Effector memory CD4-positive, alpha-beta T cell (primary cell): Measurements from ENCODE around the gene UNC13C.
"Not testable (repeated sequence)": the region's sequence is repeated elsewhere in the genome, so short reads cannot be mapped to it uniquely, and the experiment has no call there.

Experiments used
- DNase-seq, 3 donors: peaks; one replicate each; pipeline ENCODE4 v3.0.0-alpha.2; 2020
- H3K27ac ChIP-seq: 2 replicates; pipeline ENCODE4 v1.7.0; 2013; ENCODE audit warnings: mild to moderate bottlenecking, low read length, moderate library complexity; ENCODE audit not compliant: insufficient read depth, poor library complexity, severe bottlenecking
- H3K27me3 ChIP-seq: replicated peaks from 2 replicates; pipeline ENCODE4 v1.7.0; 2013; ENCODE audit warnings: mild to moderate bottlenecking, low read length; ENCODE audit not compliant: insufficient read depth, control insufficient read depth, poor library complexity, severe bottlenecking
- H3K36me3 ChIP-seq: 2 replicates; pipeline ENCODE4 v1.7.0; 2013; ENCODE audit warnings: mild to moderate bottlenecking, low read length, moderate library complexity; ENCODE audit not compliant: control insufficient read depth, insufficient read depth
- H3K4me1 ChIP-seq: 2 replicates; pipeline ENCODE4 v1.7.0; 2013; ENCODE audit warnings: low read length, mild to moderate bottlenecking; ENCODE audit not compliant: control insufficient read depth, insufficient read depth, poor library complexity, severe bottlenecking
- H3K4me3 ChIP-seq: 2 replicates; pipeline ENCODE4 v1.7.0; 2013; ENCODE audit warnings: low read length, low read depth, mild to moderate bottlenecking; ENCODE audit not compliant: insufficient read depth, poor library complexity, severe bottlenecking
- H3K9me3 ChIP-seq: 2 replicates; pipeline ENCODE4 v1.7.0; 2013; ENCODE audit warnings: mild to moderate bottlenecking, low read length, moderate library complexity; ENCODE audit not compliant: control insufficient read depth
- total RNA-seq, 3 donors: gene quantifications; one replicate each; lab custom pipeline; 2026; lab: John Stamatoyannopoulos, UW

Gene UNC13C
- total RNA-seq = 0 reads per million in 3 donors

GRCh38 chr15:53978253-53978906 is at the start of gene UNC13C:
Gene UNC13C, plus strand, starts transcription at chr15:53978441. Its CDS starts 34,463 bp downstream, at chr15:54012904.
- DNase-seq = no peak
- Histone ChIP-seq H3K4me3 (no peak within 1 kb of the TSS), H3K4me1 (no peaks in the 10 kb centered on the region), H3K27ac (no peak within 1 kb of the TSS), H3K36me3 (no peaks in the 10 kb centered on the region), H3K27me3 (no peaks in the 10 kb centered on the region), H3K9me3 (no peaks in the 10 kb centered on the region)

DNA sequence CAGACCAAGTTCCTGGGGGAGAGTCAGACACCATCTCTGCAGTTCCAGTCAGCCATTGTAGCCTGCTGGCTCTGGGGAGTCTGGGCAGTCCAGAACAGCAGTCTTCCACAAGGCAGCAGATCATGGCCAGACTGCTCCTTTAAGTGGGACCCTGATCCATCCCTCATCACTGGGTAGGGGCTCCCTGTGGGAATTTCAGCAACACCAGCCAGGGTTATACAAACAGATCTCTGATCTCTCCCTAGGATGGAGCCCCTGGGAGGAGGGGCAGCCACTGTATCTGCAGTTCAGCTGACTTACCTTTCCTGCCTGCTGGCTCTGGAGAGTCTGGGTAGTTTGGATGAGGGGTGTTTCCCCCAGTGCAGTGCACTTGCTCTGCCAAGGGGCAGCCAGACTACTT is 42.1 kb upstream of the UNC13C start:
- DNase-seq = no peak
- no peak overlapping the region for H3K27ac ChIP-seq

DNA sequence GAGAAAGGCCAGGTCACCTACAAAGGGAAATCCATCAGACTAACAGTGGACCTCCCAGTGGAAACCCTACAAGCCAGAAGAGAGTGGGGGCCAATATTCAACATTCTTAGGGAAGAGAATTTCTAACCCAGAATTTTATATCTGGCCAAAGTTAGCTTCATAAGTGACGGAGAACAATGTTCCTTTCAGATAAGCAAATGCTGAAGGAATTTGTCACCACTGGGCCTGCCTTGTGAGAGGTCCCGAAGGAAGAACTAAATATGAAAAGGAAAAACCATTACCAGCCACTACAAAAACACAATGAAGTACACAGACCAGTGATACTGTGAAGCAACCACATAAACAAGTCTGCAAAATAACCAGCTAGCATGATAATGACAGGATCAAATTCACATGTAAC is 40.6 kb upstream of the UNC13C start:
- not testable (repeated sequence) for H3K4me3 ChIP-seq, H3K9me3 ChIP-seq, H3K27ac ChIP-seq, H3K4me1 ChIP-seq, DNase-seq, H3K36me3 ChIP-seq, H3K27me3 ChIP-seq

More for the DNA sequence above, 42.1 kb upstream of the UNC13C start:
- Histone ChIP-seq H3K4me1 (no peaks in the 10 kb centered on the region), H3K9me3 (no peaks in the 10 kb centered on the region), H3K4me3 (no peak overlapping the region), H3K27me3 (no peaks in the 10 kb centered on the region), H3K36me3 (no peaks in the 10 kb centered on the region)

GRCh38 chr15:53950572-53950971 is 27.7 kb upstream of the UNC13C start:
- Histone ChIP-seq H3K27me3 (no peaks in the 10 kb centered on the region), H3K36me3 (no peaks in the 10 kb centered on the region), H3K4me3 (no peak overlapping the region), H3K27ac (no peak overlapping the region), H3K4me1 (no peaks in the 10 kb centered on the region), H3K9me3 (no peaks in the 10 kb centered on the region)
- no peak for DNase-seq

DNA sequence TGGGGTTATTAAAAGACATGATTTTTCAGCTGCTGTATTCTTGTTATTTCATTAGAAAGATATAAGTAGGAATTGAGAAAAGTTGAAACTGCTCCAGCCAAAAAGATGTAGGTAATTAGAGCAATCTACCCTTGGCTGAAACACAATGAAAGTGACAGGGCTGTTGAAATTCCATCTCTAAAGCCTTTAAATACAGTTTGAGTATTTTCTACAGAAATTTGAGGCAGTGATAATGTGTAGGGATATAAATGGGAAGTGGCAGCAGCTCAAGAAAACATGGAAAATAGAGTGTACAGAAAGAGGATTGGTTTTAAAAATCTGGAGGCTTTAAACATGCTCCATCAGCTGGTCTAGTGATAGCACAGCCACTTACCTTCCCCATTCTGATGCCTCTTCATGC is 22.8 kb upstream of the UNC13C start:
- H3K27me3 ChIP-seq = no peaks in the 10 kb centered on the region
- DNase-seq = no peak
- H3K4me3 ChIP-seq = no peak overlapping the region
- no peaks in the 10 kb centered on the region for H3K4me1 ChIP-seq
- H3K36me3 ChIP-seq = no peaks in the 10 kb centered on the region
- H3K9me3 ChIP-seq = no peaks in the 10 kb centered on the region
- H3K27ac ChIP-seq = no peak overlapping the region

DNA sequence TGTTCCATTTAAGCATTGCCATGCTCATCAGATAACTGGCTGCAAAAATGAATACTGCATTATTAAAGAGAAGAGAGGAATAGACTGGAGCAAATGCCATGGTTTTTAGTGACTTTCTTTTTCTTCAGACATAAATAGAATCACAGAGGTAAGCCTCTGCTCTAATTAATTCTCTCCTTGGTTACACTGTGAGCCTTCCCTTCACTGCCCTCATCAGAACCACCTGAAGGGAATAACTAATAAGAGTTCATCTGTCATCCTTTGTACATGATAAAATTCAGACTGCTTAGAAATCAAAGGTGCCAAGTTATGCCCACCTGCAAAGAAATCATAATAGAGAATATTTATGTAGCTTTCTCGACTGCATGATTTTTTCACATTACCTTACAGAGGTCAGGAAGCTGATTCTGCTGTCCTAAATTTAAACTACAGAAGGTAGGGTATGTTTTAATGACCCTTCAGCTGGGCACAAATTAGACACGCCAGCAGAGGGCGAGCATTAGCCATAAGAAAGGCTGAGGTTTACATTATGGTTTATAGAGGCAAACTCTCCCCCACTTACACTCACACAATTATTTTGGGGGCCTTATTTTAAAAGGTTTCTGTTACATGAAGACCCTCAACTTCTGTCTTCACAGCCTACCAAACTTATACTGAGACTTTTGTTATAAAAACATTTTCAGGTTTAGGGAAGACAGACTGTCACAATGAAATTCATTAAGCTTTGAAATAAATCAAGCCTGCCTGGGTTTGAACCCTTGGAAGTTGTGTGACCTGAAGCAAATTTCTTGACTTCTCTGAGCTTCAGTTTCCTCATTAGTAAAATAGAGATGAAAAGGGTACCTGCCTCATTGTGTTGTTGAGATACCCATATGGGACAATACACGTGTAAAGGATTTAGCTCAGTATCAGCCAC is 15.3 kb upstream of the UNC13C start:
- Histone ChIP-seq H3K4me1 (no peaks in the 10 kb centered on the region), H3K4me3 (no peak overlapping the region), H3K36me3 (no peaks in the 10 kb centered on the region), H3K9me3 (no peaks in the 10 kb centered on the region), H3K27me3 (no peaks in the 10 kb centered on the region), H3K27ac (no peak overlapping the region)
- DNase-seq = no peak

- Histone ChIP-seq H3K27me3 (no peaks in the 10 kb centered on the region), H3K9me3 (no peaks in the 10 kb centered on the region), H3K36me3 (no peaks in the 10 kb centered on the region), H3K4me1 (no peaks in the 10 kb centered on the region), H3K27ac (no peak overlapping the region), H3K4me3 (no peak overlapping the region)
- DNase-seq = no peak
Observed at GRCh38 chr15:53963801-53964200, 14.4 kb upstream of the UNC13C start.

DNA sequence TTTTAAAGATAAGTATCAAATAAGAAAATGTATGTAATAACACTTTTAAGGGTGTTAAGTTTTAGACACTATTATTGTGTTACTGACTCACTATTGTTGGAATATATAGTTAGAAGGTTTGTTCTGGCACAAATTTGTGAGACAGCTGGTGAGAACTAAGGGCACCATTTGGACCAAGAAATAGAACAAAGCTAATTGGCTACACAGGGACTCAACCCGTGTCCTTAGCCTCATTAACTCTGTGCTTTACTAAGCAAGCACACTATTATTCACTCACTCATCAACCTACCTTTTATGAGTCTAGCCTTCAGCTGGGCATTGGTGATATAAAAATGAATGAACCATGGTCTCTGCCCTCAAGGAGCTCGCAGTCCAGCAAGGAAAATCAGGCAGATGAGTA is 4.1 kb upstream of the UNC13C start:
- no peaks in the 10 kb centered on the region for H3K4me1 ChIP-seq
- DNase-seq = no peak
- H3K36me3 ChIP-seq = no peaks in the 10 kb centered on the region
- no peak overlapping the region for H3K27ac ChIP-seq
- no peak overlapping the region for H3K4me3 ChIP-seq
- H3K9me3 ChIP-seq = no peaks in the 10 kb centered on the region
- no peaks in the 10 kb centered on the region for H3K27me3 ChIP-seq

DNA sequence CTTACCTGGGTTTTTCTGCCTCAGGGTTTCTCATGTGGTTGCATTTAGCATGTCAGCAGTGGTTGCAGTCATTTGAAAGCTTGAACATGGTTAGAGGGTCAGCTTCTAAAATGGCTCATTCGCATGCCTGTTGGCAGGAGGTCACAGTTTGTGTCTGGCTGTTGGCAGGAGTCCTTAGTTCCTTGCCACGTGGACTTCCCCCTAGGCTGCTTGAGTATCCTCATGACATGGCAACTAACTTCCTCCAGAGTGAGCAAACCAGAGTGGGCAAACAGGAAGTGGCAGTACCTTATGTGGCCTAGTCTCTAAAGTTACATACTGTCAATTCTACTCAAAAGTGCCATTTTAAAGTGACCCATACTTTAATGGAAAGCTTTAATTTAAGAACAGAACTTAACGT is 3.4 kb upstream of the UNC13C start:
- H3K27ac ChIP-seq = no peak overlapping the region

DNA sequence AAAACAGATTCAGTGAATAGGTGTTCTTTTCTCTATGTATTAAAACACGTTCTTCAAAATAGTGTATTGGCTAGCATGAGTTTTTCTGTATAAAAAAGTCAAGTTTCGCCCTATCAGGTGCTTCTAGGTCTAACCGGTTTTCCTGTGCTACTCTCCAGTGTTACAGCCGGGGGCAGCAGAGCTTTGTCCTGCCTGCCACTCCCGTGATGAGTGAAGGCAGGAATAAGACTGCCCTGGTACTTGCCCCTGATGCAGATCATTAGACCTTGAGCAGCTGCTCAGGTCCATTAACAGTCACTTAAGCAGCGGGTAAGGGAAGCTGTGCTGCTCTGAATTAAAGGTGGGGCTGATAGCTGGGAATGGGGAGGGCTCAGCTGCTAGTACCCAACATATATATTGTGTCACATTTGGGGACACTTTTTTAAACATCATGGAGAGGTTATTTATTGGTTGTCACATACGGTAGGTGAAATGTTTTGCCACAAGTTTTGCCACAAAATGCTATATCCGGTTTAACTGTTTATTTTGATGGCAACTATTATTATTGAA is 1.3 kb upstream of the UNC13C start:
- Histone ChIP-seq H3K9me3 (no peaks in the 10 kb centered on the region), H3K4me1 (no peaks in the 10 kb centered on the region), H3K36me3 (no peaks in the 10 kb centered on the region), H3K4me3 (no peak overlapping the region), H3K27ac (no peak overlapping the region), H3K27me3 (no peaks in the 10 kb centered on the region)
- DNase-seq = no peak

More for the DNA sequence above, 3.4 kb upstream of the UNC13C start:
- no peak for DNase-seq
- no peaks in the 10 kb centered on the region for H3K36me3 ChIP-seq
- H3K9me3 ChIP-seq = no peaks in the 10 kb centered on the region
- no peaks in the 10 kb centered on the region for H3K27me3 ChIP-seq
- no peak overlapping the region for H3K4me3 ChIP-seq
- no peaks in the 10 kb centered on the region for H3K4me1 ChIP-seq
